ENCODE data around the gene GMDS.

GMDS gene

DNA sequence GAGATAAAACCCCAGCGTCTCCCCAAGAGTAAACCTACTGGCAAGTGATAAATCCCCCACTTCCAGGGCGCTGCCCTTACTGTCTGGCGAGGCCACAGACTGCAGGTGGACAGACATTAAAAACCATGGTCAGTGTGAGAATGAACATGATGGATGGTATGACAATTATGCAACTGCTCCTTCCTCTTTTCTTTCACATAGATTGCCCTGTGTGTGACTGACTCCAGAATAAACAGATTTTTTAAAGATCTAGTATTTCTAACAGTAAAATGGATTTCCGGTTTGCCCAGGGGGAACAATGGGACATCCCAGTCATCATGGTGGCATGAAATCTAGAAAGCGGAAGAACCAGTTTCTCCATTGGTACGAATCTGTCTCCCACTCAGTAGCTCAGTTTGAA is 482.0 kb downstream of the GMDS start:
- H3K4me3 ChIP-seq (replicated peaks in 1 of 2; ENCODE audit: low read depth in 2 of 2, low read length in 2 of 2): no peak overlapping the region
- no peak for DNase-seq (ENCODE audit: low read depth in 2 of 2)
- no peak for TF ChIP-seq CTCF (IDR thresholded peaks at IDR 0.05; ENCODE audit: low read depth, low read length)

- H3K4me3 ChIP-seq (replicated peaks in 1 of 2; ENCODE audit: low read depth in 2 of 2, low read length in 2 of 2): no peak overlapping the region
- no peak for DNase-seq (ENCODE audit: low read depth in 2 of 2)
- no peak for TF ChIP-seq CTCF (IDR thresholded peaks at IDR 0.05; ENCODE audit: low read depth, low read length)
Measured at GRCh38 chr6:1762203-1762602, 483.2 kb downstream of the GMDS start.

GRCh38 chr6:1761477-1761877 is 483.9 kb downstream of the GMDS start:
- H3K4me3 ChIP-seq (replicated peaks in 1 of 2; ENCODE audit: low read depth in 2 of 2, low read length in 2 of 2): no peak overlapping the region
- TF ChIP-seq CTCF (IDR thresholded peaks at IDR 0.05; ENCODE audit: low read depth, low read length): no peak
- DNase-seq (ENCODE audit: low read depth in 2 of 2): no peak

- no peak for TF ChIP-seq CTCF (IDR thresholded peaks at IDR 0.05; ENCODE audit: low read depth, low read length)
- no peak overlapping the region for H3K4me3 ChIP-seq (replicated peaks in 1 of 2; ENCODE audit: low read depth in 2 of 2, low read length in 2 of 2)
- DNase-seq (ENCODE audit: low read depth in 2 of 2): no peak
Measured at GRCh38 chr6:1760876-1761275, 484.5 kb downstream of the GMDS start.

GRCh38 chr6:1759870-1760269 is 485.5 kb downstream of the GMDS start:
- no peak for TF ChIP-seq CTCF (IDR thresholded peaks at IDR 0.05; ENCODE audit: low read depth, low read length)
- no peak for DNase-seq (ENCODE audit: low read depth in 2 of 2)
- H3K4me3 ChIP-seq (replicated peaks in 1 of 2; ENCODE audit: low read depth in 2 of 2, low read length in 2 of 2): no peak overlapping the region

DNA sequence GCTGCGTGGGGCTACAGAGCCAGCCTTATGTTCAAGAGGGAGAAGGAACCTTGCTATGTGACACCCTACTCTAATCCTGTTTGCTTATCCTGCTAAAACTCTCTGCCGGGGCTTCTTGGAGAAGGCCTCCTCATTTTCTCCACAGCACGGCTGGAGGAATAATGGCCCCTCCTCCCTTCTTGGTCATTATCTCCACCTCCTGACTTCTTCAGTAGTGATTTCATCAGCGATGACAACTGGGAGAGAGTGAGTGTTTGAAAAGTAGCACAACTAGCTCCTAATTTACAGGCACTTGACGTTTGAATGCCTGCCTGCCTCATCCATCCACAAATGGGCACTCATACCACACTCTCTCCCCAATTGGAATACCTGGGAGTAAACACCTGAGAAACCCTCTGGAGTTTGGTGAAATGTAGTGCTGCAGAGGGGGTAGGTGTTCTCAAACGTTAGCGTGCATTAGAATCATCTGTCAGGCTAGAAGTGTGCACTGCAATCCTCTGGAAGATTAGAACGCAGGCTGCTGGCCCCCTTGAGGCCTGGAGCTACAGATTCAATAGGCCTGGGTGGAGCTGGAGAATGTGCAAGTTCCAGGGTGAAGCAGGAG is 487.2 kb downstream of the GMDS start:
- no peak for TF ChIP-seq CTCF (IDR thresholded peaks at IDR 0.05; ENCODE audit: low read depth, low read length)
- no peak overlapping the region for H3K4me3 ChIP-seq (replicated peaks in 1 of 2; ENCODE audit: low read depth in 2 of 2, low read length in 2 of 2)
- DNase-seq (ENCODE audit: low read depth in 2 of 2): no peak

DNA sequence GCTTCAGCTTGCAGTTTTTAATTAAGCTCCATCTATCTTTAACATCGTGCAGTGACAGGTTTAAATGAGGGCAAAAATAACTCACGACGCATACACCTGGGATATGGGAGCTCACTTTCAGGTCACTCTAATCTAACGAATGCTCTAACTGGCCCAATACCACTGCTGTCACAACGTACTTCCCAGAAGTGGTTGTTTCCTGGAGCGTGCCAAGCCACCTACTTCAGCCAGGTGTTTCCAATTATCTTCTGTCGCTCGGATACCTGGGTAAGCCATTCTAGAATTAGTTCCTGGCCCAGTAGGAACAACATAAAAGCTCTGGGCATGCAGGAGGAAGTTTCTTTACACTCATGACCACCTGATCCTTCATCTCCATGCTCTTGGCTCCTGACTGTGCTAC is 488.3 kb downstream of the GMDS start:
- no peak for TF ChIP-seq CTCF (IDR thresholded peaks at IDR 0.05; ENCODE audit: low read depth, low read length)
- no peak for DNase-seq (ENCODE audit: low read depth in 2 of 2)
- no peak overlapping the region for H3K4me3 ChIP-seq (replicated peaks in 1 of 2; ENCODE audit: low read depth in 2 of 2, low read length in 2 of 2)
